ENCODE data around the gene CCM2. TPM values are rescaled to one million over a fixed set of nuclear protein-coding genes. Genes with fewer than 3 reads are reported as not detected.

CCM2 gene
- total RNA-seq, 1 donor from 2014 or later: 34.1 TPM

DNA sequence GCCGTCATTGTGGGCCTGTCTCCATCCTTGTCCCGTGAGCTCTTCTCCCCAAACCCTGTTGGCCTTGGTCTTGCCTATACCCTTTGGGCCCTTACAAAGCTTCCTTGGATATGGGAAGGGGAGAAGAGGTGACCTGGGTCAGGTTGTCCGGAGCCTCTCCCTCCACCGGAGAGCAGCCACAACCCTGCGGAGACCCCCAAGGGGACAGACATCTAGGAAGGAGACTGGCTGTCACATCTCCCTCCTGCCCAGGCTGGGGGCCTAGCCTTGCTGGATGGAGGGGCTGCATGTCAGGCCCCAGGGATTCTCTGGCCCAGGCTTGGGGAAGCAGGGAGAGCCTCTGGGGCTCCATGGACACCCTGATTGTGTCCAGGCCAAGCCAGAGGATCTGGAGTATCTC is 76.9 kb downstream of the CCM2 start:
- no peak overlapping the region for H3K4me3 Mint-ChIP-seq
- H3K9me3 Mint-ChIP-seq: no peaks in the 10 kb centered on the region
- no peaks in the 10 kb centered on the region for H3K27me3 Mint-ChIP-seq (ENCODE audit: low read depth)
- H3K4me1 Mint-ChIP-seq: no peaks in the 10 kb centered on the region
- TF ChIP-seq, protein P1, sequence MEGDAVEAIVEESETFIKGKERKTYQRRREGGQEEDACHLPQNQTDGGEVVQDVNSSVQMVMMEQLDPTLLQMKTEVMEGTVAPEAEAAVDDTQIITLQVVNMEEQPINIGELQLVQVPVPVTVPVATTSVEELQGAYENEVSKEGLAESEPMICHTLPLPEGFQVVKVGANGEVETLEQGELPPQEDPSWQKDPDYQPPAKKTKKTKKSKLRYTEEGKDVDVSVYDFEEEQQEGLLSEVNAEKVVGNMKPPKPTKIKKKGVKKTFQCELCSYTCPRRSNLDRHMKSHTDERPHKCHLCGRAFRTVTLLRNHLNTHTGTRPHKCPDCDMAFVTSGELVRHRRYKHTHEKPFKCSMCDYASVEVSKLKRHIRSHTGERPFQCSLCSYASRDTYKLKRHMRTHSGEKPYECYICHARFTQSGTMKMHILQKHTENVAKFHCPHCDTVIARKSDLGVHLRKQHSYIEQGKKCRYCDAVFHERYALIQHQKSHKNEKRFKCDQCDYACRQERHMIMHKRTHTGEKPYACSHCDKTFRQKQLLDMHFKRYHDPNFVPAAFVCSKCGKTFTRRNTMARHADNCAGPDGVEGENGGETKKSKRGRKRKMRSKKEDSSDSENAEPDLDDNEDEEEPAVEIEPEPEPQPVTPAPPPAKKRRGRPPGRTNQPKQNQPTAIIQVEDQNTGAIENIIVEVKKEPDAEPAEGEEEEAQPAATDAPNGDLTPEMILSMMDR (IDR thresholded peaks at IDR 0.05; ENCODE audit: unreplicated experiment): no peak
- no peak overlapping the region for H3K27ac Mint-ChIP-seq
- DNase-seq (ENCODE audit: low spot score in 2 of 2, unreplicated experiment in 2 of 2): no peak
- H3K36me3 Mint-ChIP-seq: peaks cover 23% of the 10 kb centered on the region

DNA sequence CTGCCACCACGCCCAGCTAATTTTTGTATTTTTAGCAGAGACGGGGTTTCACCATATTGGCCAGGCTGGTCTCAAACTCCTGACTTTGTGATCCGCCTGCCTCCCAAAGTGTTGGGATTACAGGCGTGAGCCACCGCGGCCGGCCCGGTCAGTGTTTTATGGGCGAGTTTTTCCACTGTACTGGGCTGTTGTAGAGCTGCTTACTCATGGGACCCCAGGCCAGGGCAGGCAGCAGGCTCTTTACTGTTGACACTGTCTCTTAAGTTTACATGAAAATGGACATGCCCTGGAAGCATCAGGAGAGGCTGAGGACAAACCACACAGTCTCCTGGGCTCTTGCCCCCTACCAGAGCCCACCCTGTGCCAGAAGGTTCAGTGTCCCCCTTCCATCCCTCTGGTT is 77.6 kb downstream of the CCM2 start:
- no peaks in the 10 kb centered on the region for H3K4me1 Mint-ChIP-seq
- no peaks in the 10 kb centered on the region for H3K27me3 Mint-ChIP-seq (ENCODE audit: low read depth)
- no peak overlapping the region for H3K27ac Mint-ChIP-seq
- no peak overlapping the region for H3K4me3 Mint-ChIP-seq
- no peak for DNase-seq (ENCODE audit: low spot score in 2 of 2, unreplicated experiment in 2 of 2)
- H3K9me3 Mint-ChIP-seq: no peaks in the 10 kb centered on the region
- TF ChIP-seq, protein P1 (IDR thresholded peaks at IDR 0.05; ENCODE audit: unreplicated experiment): no peak
- H3K36me3 Mint-ChIP-seq: peaks cover 22% of the 10 kb centered on the region

DNA sequence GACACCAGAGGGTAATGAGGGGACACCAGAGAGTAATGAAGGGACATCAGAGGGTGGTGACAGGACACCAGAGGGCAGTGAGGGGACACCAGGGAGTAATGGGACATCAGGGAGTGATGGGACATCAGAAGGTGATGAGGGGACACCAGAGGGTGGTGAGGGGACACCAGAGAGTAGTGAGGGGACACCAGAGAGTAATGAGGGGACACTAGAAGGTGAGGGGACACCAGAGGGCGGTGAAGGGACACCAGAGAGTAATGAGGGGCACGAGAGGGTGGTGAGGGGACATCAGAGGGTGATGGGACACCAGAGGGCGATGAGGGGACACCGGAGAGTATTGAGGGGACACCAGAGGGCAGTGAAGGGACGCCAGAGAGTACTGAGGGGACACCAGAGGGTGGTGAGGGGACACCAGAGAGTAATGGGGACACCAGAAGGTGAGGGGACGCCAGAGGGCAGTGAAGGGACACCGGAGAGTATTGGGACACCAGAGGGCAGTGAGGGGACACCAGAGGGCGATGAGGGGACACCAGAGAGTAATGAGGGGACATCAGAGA is 78.2 kb downstream of the CCM2 start:
- Mint-ChIP-seq H3K27ac (no peak overlapping the region), H3K4me1 (no peaks in the 10 kb centered on the region), H3K36me3 (peaks cover 16% of the 10 kb centered on the region), H3K4me3 (no peak overlapping the region), H3K9me3 (no peaks in the 10 kb centered on the region), H3K27me3 (ENCODE audit: low read depth) (no peaks in the 10 kb centered on the region)
- TF ChIP-seq, protein P1 (IDR thresholded peaks at IDR 0.05; ENCODE audit: unreplicated experiment): no peak
- DNase-seq (ENCODE audit: low spot score in 2 of 2, unreplicated experiment in 2 of 2): no peak

DNA sequence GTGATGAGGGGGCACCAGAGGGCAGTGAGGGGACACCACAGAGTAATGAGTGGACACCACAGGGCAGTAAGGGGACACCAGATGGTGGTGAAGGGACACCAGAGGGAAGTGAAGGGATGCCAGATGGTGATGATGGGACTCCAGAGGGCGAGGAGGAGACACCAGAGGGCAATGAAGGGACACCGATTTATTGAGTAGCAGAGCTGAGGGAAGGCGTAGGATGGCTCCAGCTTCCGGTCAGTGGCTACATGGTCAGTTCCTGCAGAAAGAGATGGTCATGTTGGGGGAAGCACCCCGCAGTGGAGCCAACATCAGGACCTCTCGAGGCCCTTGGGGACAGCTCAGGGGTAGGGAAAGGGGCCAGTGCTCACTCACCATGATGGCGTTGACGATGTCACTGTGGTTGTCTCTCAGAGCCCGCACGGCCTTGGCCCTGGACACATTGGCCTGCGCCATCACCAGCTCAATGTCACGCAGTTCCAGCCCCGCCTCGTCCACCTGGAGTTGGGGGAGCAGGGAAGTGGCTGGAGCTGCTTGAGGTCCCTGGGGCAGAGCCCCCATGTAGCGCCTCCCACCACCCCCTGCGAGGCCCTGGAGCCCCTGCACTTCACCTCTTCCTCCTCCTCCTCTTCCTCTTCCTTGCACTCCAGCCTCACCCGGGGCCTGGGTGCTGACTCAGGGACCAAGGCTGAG is 80.4 kb downstream of the CCM2 start:
- TF ChIP-seq, protein P1 (IDR thresholded peaks at IDR 0.05; ENCODE audit: unreplicated experiment): no peak
- no peak for DNase-seq (ENCODE audit: low spot score in 2 of 2, unreplicated experiment in 2 of 2)
- Mint-ChIP-seq H3K4me1 (no peaks in the 10 kb centered on the region), H3K4me3 (no peak overlapping the region), H3K9me3 (no peaks in the 10 kb centered on the region), H3K27ac (no peak overlapping the region), H3K27me3 (ENCODE audit: low read depth) (no peaks in the 10 kb centered on the region), H3K36me3 (peaks cover 8% of the 10 kb centered on the region)

DNA sequence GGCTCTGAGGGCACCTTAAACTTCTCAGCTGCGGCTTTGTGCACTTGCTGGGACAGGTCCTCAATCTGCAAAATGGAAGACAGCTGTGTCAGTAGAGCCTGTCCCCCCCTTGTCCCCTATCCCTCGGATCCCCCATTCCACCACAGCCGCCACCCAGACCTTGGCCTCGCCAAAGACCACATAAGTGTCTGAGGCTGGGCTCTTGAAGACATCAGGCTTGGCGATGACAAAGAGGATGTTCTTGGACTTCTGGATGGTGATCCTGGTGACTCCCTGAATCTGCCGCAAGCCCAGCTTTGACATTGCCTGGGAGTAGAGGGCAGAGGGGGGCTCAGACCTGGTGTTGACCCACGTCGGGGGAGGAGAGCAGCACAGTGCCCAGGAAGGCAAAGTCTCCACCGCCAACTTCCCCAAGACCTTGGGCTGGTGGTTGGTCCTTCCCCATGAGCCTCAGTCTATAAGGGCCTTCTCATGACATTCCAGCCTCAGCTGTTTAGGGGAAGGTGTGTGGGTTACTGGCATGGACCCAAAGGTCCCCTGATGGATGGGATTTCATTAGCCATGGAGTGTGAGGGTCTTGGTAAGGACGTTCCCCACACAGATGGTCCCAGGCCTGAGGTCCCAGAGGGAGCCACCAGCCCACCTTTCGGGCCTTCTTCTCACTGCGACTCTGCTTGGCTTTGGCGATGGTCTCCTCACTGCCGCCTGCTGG is 81.1 kb downstream of the CCM2 start:
- TF ChIP-seq, protein P1 (IDR thresholded peaks at IDR 0.05; ENCODE audit: unreplicated experiment): no peak
- H3K4me3 Mint-ChIP-seq: no peak overlapping the region
- no peaks in the 10 kb centered on the region for H3K27me3 Mint-ChIP-seq (ENCODE audit: low read depth)
- H3K4me1 Mint-ChIP-seq: peaks cover 2% of the 10 kb centered on the region
- no peak overlapping the region for H3K27ac Mint-ChIP-seq
- DNase-seq (ENCODE audit: low spot score in 2 of 2, unreplicated experiment in 2 of 2): no peak
- peaks cover 5% of the 10 kb centered on the region for H3K36me3 Mint-ChIP-seq
- H3K9me3 Mint-ChIP-seq: no peaks in the 10 kb centered on the region
